Measurements from ENCODE around the gene TPST2. TPM values are rescaled to one million over a fixed set of nuclear protein-coding genes. Genes with fewer than 3 reads are reported as not detected.

TPST2 gene
- total RNA-seq, 2 donors from 2014 or later: 37.7 to 82.3 TPM

- Histone ChIP-seq H3K4me3 (no peak overlapping the region), H3K36me3 (peaks cover 3% of the 10 kb centered on the region), H3K27ac (no peak overlapping the region), H3K27me3 (replicated peaks; ENCODE audit: insufficient read depth) (no peaks in the 10 kb centered on the region), H3K9me3 (no peaks in the 10 kb centered on the region), H3K4me1 (ENCODE audit: control insufficient read depth in 1 of 2, low read depth in 2 of 2) (no peaks in the 10 kb centered on the region)
- DNase-seq (ENCODE audit: low spot score) (no peak), ATAC-seq (ENCODE audit: insufficient number of reproducible peaks, low FRiP score, low read depth) (no peak)
- no peak for TF ChIP-seq CTCF (IDR thresholded peaks at IDR 0.05)
Observed at GRCh38 chr22:26566994-26567393, 22.9 kb downstream of the TPST2 start.

- no peak for DNase-seq (ENCODE audit: low spot score)
- H3K36me3 ChIP-seq: peaks cover 3% of the 10 kb centered on the region
- no peak overlapping the region for H3K27ac ChIP-seq
- H3K9me3 ChIP-seq: no peaks in the 10 kb centered on the region
- H3K4me1 ChIP-seq (ENCODE audit: control insufficient read depth in 1 of 2, low read depth in 2 of 2): no peaks in the 10 kb centered on the region
- no peak for ATAC-seq (ENCODE audit: insufficient number of reproducible peaks, low FRiP score, low read depth)
- H3K4me3 ChIP-seq: no peak overlapping the region
- no peaks in the 10 kb centered on the region for H3K27me3 ChIP-seq (replicated peaks; ENCODE audit: insufficient read depth)
- TF ChIP-seq CTCF (IDR thresholded peaks at IDR 0.05): no peak
Observed at GRCh38 chr22:26565889-26566288, 24.0 kb downstream of the TPST2 start.

GRCh38 chr22:26565181-26565580, 24.8 kb downstream of the TPST2 start:
- DNase-seq (ENCODE audit: low spot score): no peak
- H3K9me3 ChIP-seq: no peaks in the 10 kb centered on the region
- no peaks in the 10 kb centered on the region for H3K27me3 ChIP-seq (replicated peaks; ENCODE audit: insufficient read depth)
- TF ChIP-seq CTCF (IDR thresholded peaks at IDR 0.05): no peak
- no peak overlapping the region for H3K27ac ChIP-seq
- H3K4me3 ChIP-seq: no peak overlapping the region
- ATAC-seq (ENCODE audit: insufficient number of reproducible peaks, low FRiP score, low read depth): no peak
- peaks cover 3% of the 10 kb centered on the region for H3K36me3 ChIP-seq
- no peaks in the 10 kb centered on the region for H3K4me1 ChIP-seq (ENCODE audit: control insufficient read depth in 1 of 2, low read depth in 2 of 2)

- Histone ChIP-seq H3K27ac (no peak overlapping the region), H3K27me3 (replicated peaks; ENCODE audit: insufficient read depth) (no peaks in the 10 kb centered on the region), H3K9me3 (no peaks in the 10 kb centered on the region), H3K4me3 (no peak overlapping the region), H3K36me3 (peaks cover 3% of the 10 kb centered on the region), H3K4me1 (ENCODE audit: control insufficient read depth in 1 of 2, low read depth in 2 of 2) (no peaks in the 10 kb centered on the region)
- DNase-seq (ENCODE audit: low spot score) (no peak), ATAC-seq (ENCODE audit: insufficient number of reproducible peaks, low FRiP score, low read depth) (no peak)
- TF ChIP-seq CTCF (IDR thresholded peaks at IDR 0.05): no peak
Observed at GRCh38 chr22:26564672-26565071, 25.3 kb downstream of the TPST2 start.

GRCh38 chr22:26564181-26564580, 25.8 kb downstream of the TPST2 start:
- H3K27me3 ChIP-seq (replicated peaks; ENCODE audit: insufficient read depth): no peaks in the 10 kb centered on the region
- H3K4me1 ChIP-seq (ENCODE audit: control insufficient read depth in 1 of 2, low read depth in 2 of 2): no peaks in the 10 kb centered on the region
- no peaks in the 10 kb centered on the region for H3K9me3 ChIP-seq
- ATAC-seq (ENCODE audit: insufficient number of reproducible peaks, low FRiP score, low read depth) (no peak), DNase-seq (ENCODE audit: low spot score) (no peak)
- H3K4me3 ChIP-seq: no peak overlapping the region
- no peak overlapping the region for H3K27ac ChIP-seq
- H3K36me3 ChIP-seq: peaks cover 3% of the 10 kb centered on the region
- TF ChIP-seq CTCF (IDR thresholded peaks at IDR 0.05): no peak

Measured in thoracic aorta (tissue), 2 donors.